LNCaP clone FGC (cell line): Measurements from ENCODE around the gene COX7A1.
A peak's percentile ranks its signal among the peaks of the same experiment; 100 is the strongest.

ENCODE experiments used
- DNase-seq: peaks from one replicate; pipeline ENCODE4 v3.0.0-alpha.2; 2011; ENCODE audit warnings: low read depth
- H3K4me3 ChIP-seq: 2 replicates; pipeline ENCODE4 v1.5.1; 2011; ENCODE audit warnings: mild to moderate bottlenecking, low read depth, low read length, control low read depth
- TF ChIP-seq, protein P1 (sequence below): IDR thresholded peaks from 2 replicates; pipeline ENCODE4 v1.5.1; 2012; ENCODE audit warnings: mild to moderate bottlenecking; ENCODE audit not compliant: control insufficient read depth, insufficient read depth; ENCODE audit errors: extremely low read depth

The COX7A1 gene

DNA sequence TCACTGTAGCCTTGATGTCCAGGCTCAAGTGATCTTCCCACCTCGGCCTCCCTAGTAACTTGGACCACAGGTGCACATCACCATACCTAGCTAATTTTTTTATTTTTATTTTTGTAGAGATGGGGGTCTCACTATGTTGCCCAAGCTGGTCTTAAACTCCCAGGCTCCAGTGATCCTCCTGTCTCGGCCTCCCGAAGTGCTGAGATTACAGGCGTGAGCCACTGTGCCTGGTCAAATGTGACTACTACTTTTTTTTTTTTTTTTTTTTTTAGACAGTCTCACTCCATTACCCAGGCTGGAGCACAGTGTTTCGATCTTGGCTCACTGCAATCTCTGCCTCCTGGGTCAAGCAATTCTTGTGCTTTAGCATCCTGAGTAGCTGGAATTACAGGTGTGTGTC, 20.6 kb upstream of the COX7A1 start:
- no peak overlapping the region for H3K4me3 ChIP-seq
- TF ChIP-seq, protein P1, sequence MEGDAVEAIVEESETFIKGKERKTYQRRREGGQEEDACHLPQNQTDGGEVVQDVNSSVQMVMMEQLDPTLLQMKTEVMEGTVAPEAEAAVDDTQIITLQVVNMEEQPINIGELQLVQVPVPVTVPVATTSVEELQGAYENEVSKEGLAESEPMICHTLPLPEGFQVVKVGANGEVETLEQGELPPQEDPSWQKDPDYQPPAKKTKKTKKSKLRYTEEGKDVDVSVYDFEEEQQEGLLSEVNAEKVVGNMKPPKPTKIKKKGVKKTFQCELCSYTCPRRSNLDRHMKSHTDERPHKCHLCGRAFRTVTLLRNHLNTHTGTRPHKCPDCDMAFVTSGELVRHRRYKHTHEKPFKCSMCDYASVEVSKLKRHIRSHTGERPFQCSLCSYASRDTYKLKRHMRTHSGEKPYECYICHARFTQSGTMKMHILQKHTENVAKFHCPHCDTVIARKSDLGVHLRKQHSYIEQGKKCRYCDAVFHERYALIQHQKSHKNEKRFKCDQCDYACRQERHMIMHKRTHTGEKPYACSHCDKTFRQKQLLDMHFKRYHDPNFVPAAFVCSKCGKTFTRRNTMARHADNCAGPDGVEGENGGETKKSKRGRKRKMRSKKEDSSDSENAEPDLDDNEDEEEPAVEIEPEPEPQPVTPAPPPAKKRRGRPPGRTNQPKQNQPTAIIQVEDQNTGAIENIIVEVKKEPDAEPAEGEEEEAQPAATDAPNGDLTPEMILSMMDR, result no peak

DNA sequence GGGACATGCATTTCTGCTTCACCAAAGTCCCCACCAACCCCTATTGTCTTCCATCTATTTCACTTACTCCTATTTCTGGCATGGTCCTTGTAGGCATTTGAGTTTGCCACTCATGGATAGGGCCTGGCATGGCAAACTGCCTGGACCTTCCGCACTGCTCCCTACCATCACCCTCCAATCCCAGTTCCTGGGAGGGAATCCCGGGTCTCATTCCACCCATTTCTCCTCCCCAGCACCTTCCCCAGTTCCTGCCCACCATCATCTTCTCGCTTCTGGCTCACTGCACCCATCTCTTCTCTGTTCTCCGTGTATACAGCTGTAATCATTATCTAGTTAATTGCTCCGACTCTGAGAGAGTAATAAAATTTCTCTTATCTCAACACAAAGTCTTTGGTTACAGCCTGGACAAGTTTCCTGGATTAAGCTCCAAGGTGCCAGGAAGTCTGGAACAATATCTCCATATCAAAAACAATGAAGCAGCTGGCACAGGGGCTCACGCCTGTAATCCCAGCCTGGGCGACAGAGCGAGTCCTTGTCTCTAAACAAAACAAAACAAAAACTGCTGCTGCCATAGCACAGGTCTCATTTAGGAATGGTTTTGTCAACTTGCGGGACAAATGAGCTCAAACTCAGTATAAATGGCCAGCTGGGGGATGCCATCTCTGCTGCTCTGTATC, 17.0 kb upstream of the COX7A1 start:
- peak; percentile 74 for DNase-seq
- no peak overlapping the region for H3K4me3 ChIP-seq
- TF ChIP-seq, protein P1, result no peak

More for the DNA sequence above, 20.6 kb upstream of the COX7A1 start:
- no peak for DNase-seq

DNA sequence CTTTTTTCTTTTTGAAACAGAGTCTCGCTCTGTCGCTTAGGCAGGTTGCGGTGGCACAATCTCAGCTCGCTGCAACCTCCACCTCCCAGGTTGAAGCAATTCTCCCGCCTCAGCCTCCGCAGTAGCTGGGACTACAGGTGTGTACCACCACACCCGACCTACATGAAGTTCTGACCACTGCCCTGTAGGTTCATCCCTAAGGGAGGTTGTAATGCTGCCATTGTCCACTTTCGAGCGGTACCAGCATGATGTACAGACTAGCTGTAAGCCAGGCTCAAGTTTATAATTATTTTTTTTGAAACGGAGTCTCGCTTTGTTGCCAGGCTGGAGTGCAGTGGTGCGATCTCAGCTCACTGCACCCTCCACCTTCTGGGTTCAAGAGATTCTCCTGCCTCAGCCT, 11.6 kb upstream of the COX7A1 start:
- TF ChIP-seq, protein P1, result no peak
- DNase-seq, result no peak
- no peak overlapping the region for H3K4me3 ChIP-seq

DNA sequence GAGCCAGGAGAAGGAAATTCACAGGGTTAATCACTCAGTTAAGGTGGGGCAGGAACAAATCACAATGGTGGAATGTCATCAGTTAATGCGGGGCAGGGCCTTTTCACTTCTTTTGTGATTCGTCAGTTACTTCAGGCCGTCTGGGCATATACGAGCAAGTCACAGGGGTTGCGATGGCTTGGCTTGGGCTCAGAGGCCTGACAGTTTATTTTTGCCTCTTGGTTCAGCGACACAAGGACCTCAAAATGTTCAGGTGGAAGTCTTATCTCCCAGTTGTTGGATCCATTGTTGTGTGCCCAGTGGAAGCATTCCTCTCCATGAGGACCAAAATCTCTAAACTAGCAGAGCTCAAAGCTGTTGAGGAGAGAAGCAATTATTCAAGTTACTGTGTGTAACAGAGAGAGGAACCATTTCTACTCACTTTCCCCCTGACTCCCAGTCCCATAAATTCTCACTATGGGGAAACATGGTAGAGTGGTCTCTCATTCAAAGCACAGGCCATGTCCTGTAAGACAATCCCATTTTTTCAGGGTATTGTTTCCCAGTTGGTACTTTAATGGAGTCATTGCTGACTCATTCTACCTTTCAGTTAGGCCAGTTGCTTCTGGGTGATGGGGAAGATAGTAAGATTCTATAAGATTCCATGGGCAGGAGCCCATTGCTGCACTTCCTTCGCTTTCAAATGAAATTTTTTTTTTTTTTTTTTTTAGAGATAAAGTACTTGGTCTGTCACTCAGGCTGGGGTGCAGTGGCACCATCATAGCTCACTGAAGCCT, 8.8 kb upstream of the COX7A1 start:
- no peak for DNase-seq
- TF ChIP-seq, protein P1, result no peak
- H3K4me3 ChIP-seq, result no peak overlapping the region

DNA sequence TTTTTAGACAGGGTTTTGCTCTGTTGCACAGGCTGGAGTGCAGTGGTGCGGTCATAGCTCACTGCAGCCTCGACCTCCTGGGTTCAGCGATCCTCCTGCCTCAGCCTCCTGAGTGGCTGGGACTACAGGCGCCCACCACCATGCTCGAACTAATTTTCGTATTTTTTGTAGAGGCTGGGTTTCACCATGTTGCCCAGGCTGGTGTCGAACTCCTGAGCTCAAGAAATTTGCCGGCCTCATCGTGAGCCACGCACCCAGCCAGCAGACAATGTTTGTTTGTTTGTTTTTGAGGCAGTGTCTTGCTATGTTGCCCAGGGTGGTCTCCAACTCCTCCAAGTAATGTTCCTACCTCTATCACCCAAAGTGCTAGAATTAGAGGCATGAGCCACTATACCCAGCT, 879 bp upstream of the COX7A1 start:
- TF ChIP-seq, protein P1, result no peak
- no peak overlapping the region for H3K4me3 ChIP-seq
- no peak for DNase-seq

DNA sequence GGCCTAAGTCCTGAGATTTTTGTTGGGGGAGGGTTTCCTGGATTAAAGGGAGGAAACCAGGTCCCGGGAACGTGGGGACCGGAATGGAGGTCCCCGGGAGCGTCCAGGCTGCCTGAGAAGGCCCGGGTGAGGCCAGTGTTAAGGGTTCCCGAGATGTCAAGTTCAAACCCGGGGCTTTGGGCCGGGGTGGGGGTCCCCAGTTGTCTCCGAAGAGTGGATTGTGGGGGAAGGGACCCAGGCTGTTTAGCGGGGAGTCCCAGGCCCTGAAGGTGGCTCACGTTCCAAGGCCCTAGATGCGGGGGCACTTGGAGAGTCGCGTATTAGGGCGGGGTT, 262 bp downstream of the COX7A1 start:
- TF ChIP-seq, protein P1, result no peak
- H3K4me3 ChIP-seq, result no peak overlapping the region
- no peak for DNase-seq
